K562 (cell line): ENCODE results near the gene RXRA. TPM values are rescaled to one million over a fixed set of nuclear protein-coding genes. Genes with fewer than 3 reads are reported as not detected.
A peak's percentile ranks its signal among the peaks of the same experiment; 100 is the strongest.

Experiments used
- ATF6 ChIP-seq: sonication (generic); formaldehyde crosslinking; IDR thresholded peaks from 2 replicates; pipeline ENCODE4 v1.4.0; 2020; ENCODE audit warnings: mild to moderate bottlenecking, missing genetic modification reagents
- FOXK1 ChIP-seq: sonication (generic); formaldehyde crosslinking; IDR thresholded peaks from 2 replicates; pipeline ENCODE4 v1.8.0; 2022; ENCODE audit warnings: missing genetic modification reagents, mild to moderate bottlenecking, borderline replicate concordance
- JUND ChIP-seq, 2 experiments: IDR thresholded peaks; 2 replicates in 1 of 2; 3 replicates in 1 of 2; pipeline ENCODE4 v1.6.1; 2011; ENCODE audit warnings: borderline replicate concordance in 2 of 2, low read depth in 2 of 2, low read length in 2 of 2, improper control_type of control experiment in 1 of 2, missing biosample characterization in 1 of 2, missing genetic modification characterization in 1 of 2, missing genetic modification reagents in 1 of 2
- MED1 ChIP-seq: sonication (generic); formaldehyde crosslinking; IDR thresholded peaks from 2 replicates; pipeline ENCODE4 v1.8.1; 2023; ENCODE audit warnings: missing genetic modification reagents, borderline replicate concordance
- NFE2 ChIP-seq: IDR thresholded peaks from 2 replicates; pipeline ENCODE4 v1.6.1; 2014; ENCODE audit warnings: antibody characterized with exemption, low read depth
- PHB2 ChIP-seq: fragments of 450-650 bp; IDR thresholded peaks from 2 replicates; pipeline ENCODE4 v1.6.1; 2017; ENCODE audit warnings: low read depth
- PURB ChIP-seq: sonication (generic); formaldehyde crosslinking; IDR thresholded peaks from 2 replicates; pipeline ENCODE4 v1.9.0; 2021; ENCODE audit warnings: low read depth, mild to moderate bottlenecking, missing genetic modification reagents
- YY1 ChIP-seq, 3 experiments: IDR thresholded peaks; 2 replicates each; pipeline ENCODE4 v1.6.1; 2011; ENCODE audit warnings: low read length in 2 of 3, mild to moderate bottlenecking in 2 of 3, moderate library complexity in 2 of 3, borderline replicate concordance in 1 of 3, control low read depth in 1 of 3, low read depth in 1 of 3; ENCODE audit not compliant: insufficient read depth in 3 of 3, insufficient replicate concordance in 2 of 3, control insufficient read depth in 1 of 3, insufficient read length in 1 of 3; ENCODE audit errors: extremely low read depth in 1 of 3
- ZBTB5 ChIP-seq: fragments of 450-650 bp; IDR thresholded peaks from 2 replicates; pipeline ENCODE4 v1.6.1; 2017; ENCODE audit warnings: antibody characterized with exemption
- ZBTB8A ChIP-seq: fragments of 450-650 bp; IDR thresholded peaks from 2 replicates; pipeline ENCODE4 v1.6.1; 2018; ENCODE audit warnings: mild to moderate bottlenecking, moderate library complexity; ENCODE audit not compliant: partially characterized antibody
- ZNF444 ChIP-seq: fragments of 250-450 bp; sonication (Bioruptor Pico); IDR thresholded peaks from 2 replicates; pipeline ENCODE4 v1.4.0; 2020; ENCODE audit warnings: mild to moderate bottlenecking, moderate library complexity
- polyA plus RNA-seq, 8 experiments: library from polyadenylated mRNA; depleted of rRNA in 4 of 8; stranded (reverse) in 5 of 8; unstranded in 3 of 8; fragments of >200 nt; fragmentation: Nextera tagmentation in 2 of 8; fragmentation: Illumina TruSeq in 1 of 8; extraction: Ambion mirVana in 2 of 8; extraction: Trizol in 1 of 8; gene quantifications; 2 replicates each; pipeline versions ENCODE4 v1.2.1 to v1.2.3, GENCODE V29; 2011 to 2014; ENCODE audit warnings: inconsistent platforms in 1 of 8, missing spikeins in 1 of 8
- total RNA-seq, 7 experiments: library from RNA; depleted of rRNA in 6 of 7; stranded (reverse); fragments of >200 nt in 6 of 7; fragmentation: Illumina TruSeq in 2 of 7; extraction: Trizol in 2 of 7; gene quantifications; 2 replicates each; pipeline versions ENCODE4 v1.2.1 to v1.2.3, GENCODE V29; 2011 to 2021; ENCODE audit warnings: low replicate concordance in 1 of 7
- TF ChIP-seq, protein P1 (sequence below), 2 experiments: fragments of 450-650 bp in 1 of 2; sonication (generic) in 1 of 2; formaldehyde crosslinking in 1 of 2; IDR thresholded peaks; 2 replicates each; pipeline versions ENCODE4 v1.7.1 to v1.9.0; 2016 to 2022; ENCODE audit warnings: inconsistent platforms in 1 of 2, mild to moderate bottlenecking in 1 of 2, missing genetic modification reagents in 1 of 2

Gene RXRA
- total and polyA plus RNA-seq, 9 of the 15 experiments (the other 6 are each of a cell fraction or from before 2014, with no cell fraction given): 0.35 to 23.6 (median 4.6) TPM

GRCh38 chr9:134325096-134325812 is 1.0 kb upstream of the RXRA start (continued):
- TF ChIP-seq ATF6 (CRISPR knock-in tag) (no peak), NFE2 (no peak), ZNF444 (no peak), YY1 (IDR thresholded peaks at IDR 0.05; ENCODE audit: borderline replicate concordance in 1 of 3, control insufficient read depth in 1 of 3, extremely low read depth in 1 of 3, insufficient read depth in 3 of 3, insufficient read length in 1 of 3, insufficient replicate concordance in 2 of 3, low read depth in 1 of 3, low read length in 2 of 3) (peak in 1 of 3 experiments; percentile 52), PURB (CRISPR knock-in tag) (no peak), ZBTB8A (no peak), PHB2 (no peak), MED1 (no peak), FOXK1 (CRISPR knock-in tag) (no peak), JUND (IDR thresholded peaks at IDR 0.05; ENCODE audit: borderline replicate concordance, low read depth, low read length) (no peak), JUND (tag; IDR thresholded peaks at IDR 0.05; ENCODE audit: borderline replicate concordance, low read depth, low read length) (no peak), ZBTB5 (no peak)
- TF ChIP-seq, protein P1, sequence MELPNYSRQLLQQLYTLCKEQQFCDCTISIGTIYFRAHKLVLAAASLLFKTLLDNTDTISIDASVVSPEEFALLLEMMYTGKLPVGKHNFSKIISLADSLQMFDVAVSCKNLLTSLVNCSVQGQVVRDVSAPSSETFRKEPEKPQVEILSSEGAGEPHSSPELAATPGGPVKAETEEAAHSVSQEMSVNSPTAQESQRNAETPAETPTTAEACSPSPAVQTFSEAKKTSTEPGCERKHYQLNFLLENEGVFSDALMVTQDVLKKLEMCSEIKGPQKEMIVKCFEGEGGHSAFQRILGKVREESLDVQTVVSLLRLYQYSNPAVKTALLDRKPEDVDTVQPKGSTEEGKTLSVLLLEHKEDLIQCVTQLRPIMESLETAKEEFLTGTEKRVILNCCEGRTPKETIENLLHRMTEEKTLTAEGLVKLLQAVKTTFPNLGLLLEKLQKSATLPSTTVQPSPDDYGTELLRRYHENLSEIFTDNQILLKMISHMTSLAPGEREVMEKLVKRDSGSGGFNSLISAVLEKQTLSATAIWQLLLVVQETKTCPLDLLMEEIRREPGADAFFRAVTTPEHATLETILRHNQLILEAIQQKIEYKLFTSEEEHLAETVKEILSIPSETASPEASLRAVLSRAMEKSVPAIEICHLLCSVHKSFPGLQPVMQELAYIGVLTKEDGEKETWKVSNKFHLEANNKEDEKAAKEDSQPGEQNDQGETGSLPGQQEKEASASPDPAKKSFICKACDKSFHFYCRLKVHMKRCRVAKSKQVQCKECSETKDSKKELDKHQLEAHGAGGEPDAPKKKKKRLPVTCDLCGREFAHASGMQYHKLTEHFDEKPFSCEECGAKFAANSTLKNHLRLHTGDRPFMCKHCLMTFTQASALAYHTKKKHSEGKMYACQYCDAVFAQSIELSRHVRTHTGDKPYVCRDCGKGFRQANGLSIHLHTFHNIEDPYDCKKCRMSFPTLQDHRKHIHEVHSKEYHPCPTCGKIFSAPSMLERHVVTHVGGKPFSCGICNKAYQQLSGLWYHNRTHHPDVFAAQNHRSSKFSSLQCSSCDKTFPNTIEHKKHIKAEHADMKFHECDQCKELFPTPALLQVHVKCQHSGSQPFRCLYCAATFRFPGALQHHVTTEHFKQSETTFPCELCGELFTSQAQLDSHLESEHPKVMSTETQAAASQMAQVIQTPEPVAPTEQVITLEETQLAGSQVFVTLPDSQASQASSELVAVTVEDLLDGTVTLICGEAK (IDR thresholded peaks at IDR 0.05): peak; percentile 36; the same call in 1 of the 2 replicates
- TF ChIP-seq, protein P1 (CRISPR knock-in tag; IDR thresholded peaks at IDR 0.05): no peak
